ENCODE data around the gene GADD45GIP1.

Gene GADD45GIP1

GRCh38 chr19:12994701-12995595 lies 37.9 kb upstream of the GADD45GIP1 start, which contains the start of gene NFIX:
NFIX (plus strand) TSS chr19:12995475; CDS start chr19:12995838, 363 bp downstream.
- H3K27ac Mint-ChIP-seq, result peak within 1 kb of the TSS; percentile 65
- peaks cover 14% of the 10 kb centered on the region for H3K27me3 Mint-ChIP-seq
- no peaks in the 10 kb centered on the region for H3K9me3 Mint-ChIP-seq
- no peaks in the 10 kb centered on the region for H3K36me3 Mint-ChIP-seq
- peaks cover 11% of the 10 kb centered on the region for H3K4me1 Mint-ChIP-seq
- ATAC-seq, result peak; percentile 40
- peak within 1 kb of the TSS; percentile 83 for H3K4me3 Mint-ChIP-seq

- Mint-ChIP-seq H3K36me3 (no peaks in the 10 kb centered on the region), H3K9me3 (no peaks in the 10 kb centered on the region), H3K27me3 (peaks cover 14% of the 10 kb centered on the region), H3K4me3 (no peak overlapping the region), H3K4me1 (peaks cover 11% of the 10 kb centered on the region), H3K27ac (no peak overlapping the region)
- no peak for ATAC-seq
Measured at GRCh38 chr19:12993562-12993961, 36.5 kb upstream of the GADD45GIP1 start.

DNA sequence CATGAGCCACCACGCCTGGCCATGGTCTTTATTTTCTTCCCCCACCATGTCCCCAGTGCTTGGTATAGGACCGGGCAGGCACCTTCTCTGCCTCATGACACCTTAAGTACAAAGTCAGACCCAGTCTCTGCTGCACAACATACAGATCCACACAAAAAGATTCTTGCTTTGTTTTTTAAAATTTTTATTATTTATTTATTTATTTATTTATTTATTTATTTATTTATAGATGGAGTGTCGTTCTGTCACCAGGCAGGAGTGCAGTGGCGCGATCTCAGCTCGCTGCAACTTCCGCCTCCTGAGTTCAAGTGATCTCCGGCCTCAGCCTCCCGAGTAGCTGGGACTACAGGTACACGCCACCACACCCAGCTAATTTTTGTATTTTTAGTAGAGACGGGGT lies 35.7 kb upstream of the GADD45GIP1 start:
- Mint-ChIP-seq H3K9me3 (no peaks in the 10 kb centered on the region), H3K27ac (no peak overlapping the region), H3K4me3 (no peak overlapping the region), H3K36me3 (no peaks in the 10 kb centered on the region), H3K27me3 (peaks cover 6% of the 10 kb centered on the region), H3K4me1 (peaks cover 11% of the 10 kb centered on the region)
- no peak for ATAC-seq

GRCh38 chr19:12991296-12991695 lies 34.3 kb upstream of the GADD45GIP1 start:
- no peak overlapping the region for H3K27ac Mint-ChIP-seq
- no peak for ATAC-seq
- no peak overlapping the region for H3K4me3 Mint-ChIP-seq
- no peaks in the 10 kb centered on the region for H3K36me3 Mint-ChIP-seq
- H3K9me3 Mint-ChIP-seq, result no peaks in the 10 kb centered on the region
- no peaks in the 10 kb centered on the region for H3K27me3 Mint-ChIP-seq
- H3K4me1 Mint-ChIP-seq, result peaks cover 11% of the 10 kb centered on the region

GRCh38 chr19:12990853-12991252 lies 33.8 kb upstream of the GADD45GIP1 start:
- Mint-ChIP-seq H3K36me3 (no peaks in the 10 kb centered on the region), H3K4me1 (peaks cover 7% of the 10 kb centered on the region), H3K27ac (no peak overlapping the region), H3K4me3 (no peak overlapping the region), H3K9me3 (no peaks in the 10 kb centered on the region), H3K27me3 (no peaks in the 10 kb centered on the region)
- no peak for ATAC-seq

DNA sequence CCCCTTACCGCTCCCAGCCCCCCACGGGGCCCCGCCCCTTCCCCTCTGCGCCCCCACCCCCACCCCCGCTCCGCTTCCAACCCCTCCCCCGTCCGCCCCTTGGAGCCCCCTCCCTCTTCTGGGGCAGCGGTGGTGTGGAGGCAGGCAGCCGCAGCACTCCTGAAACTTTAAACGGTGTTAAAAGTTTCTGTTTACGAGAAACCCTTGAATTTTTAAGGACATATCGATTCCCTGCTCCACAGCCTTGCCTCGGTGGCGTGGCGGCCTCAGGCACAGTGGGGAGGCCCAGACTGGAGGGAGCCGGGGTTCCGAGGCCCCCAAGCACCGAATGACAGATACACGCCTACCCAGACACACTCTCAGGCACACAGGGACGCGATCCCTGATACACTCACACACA lies 33.4 kb upstream of the GADD45GIP1 start:
- Mint-ChIP-seq H3K27ac (no peak overlapping the region), H3K4me3 (no peak overlapping the region), H3K9me3 (no peaks in the 10 kb centered on the region), H3K36me3 (no peaks in the 10 kb centered on the region), H3K4me1 (peaks cover 6% of the 10 kb centered on the region), H3K27me3 (no peaks in the 10 kb centered on the region)
- no peak for ATAC-seq

GRCh38 chr19:12987781-12988180 lies 30.8 kb upstream of the GADD45GIP1 start:
- ATAC-seq, result no peak
- no peaks in the 10 kb centered on the region for H3K4me1 Mint-ChIP-seq
- no peak overlapping the region for H3K27ac Mint-ChIP-seq
- H3K27me3 Mint-ChIP-seq, result no peaks in the 10 kb centered on the region
- H3K36me3 Mint-ChIP-seq, result no peaks in the 10 kb centered on the region
- no peak overlapping the region for H3K4me3 Mint-ChIP-seq
- no peaks in the 10 kb centered on the region for H3K9me3 Mint-ChIP-seq

DNA sequence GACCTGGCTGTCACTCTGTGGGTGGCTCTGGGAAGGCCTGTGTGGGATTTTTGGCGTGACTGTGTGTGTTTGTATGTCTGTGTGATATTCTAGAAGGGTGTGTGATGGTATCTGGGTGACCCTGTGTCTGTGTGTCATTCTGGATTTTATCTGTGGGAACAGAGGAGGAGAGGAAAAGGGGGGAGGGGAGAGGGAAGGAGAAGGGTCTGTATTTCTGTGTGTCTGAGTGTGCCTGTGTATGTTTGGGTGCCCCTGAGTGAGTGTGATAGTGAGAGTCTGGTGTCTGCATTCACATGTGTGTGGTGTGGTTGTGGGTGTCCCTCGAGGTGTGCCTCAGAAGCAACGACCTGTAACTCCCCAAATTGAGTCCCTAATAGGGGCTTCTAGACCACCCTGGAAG lies 30.2 kb upstream of the GADD45GIP1 start:
- Mint-ChIP-seq H3K4me1 (no peaks in the 10 kb centered on the region), H3K4me3 (no peak overlapping the region), H3K9me3 (no peaks in the 10 kb centered on the region), H3K36me3 (no peaks in the 10 kb centered on the region), H3K27me3 (no peaks in the 10 kb centered on the region), H3K27ac (no peak overlapping the region)
- no peak for ATAC-seq

GRCh38 chr19:12986726-12987125 lies 29.7 kb upstream of the GADD45GIP1 start:
- H3K27me3 Mint-ChIP-seq, result no peaks in the 10 kb centered on the region
- H3K4me3 Mint-ChIP-seq, result no peak overlapping the region
- no peaks in the 10 kb centered on the region for H3K4me1 Mint-ChIP-seq
- no peak overlapping the region for H3K27ac Mint-ChIP-seq
- ATAC-seq, result no peak
- no peaks in the 10 kb centered on the region for H3K9me3 Mint-ChIP-seq
- no peaks in the 10 kb centered on the region for H3K36me3 Mint-ChIP-seq

DNA sequence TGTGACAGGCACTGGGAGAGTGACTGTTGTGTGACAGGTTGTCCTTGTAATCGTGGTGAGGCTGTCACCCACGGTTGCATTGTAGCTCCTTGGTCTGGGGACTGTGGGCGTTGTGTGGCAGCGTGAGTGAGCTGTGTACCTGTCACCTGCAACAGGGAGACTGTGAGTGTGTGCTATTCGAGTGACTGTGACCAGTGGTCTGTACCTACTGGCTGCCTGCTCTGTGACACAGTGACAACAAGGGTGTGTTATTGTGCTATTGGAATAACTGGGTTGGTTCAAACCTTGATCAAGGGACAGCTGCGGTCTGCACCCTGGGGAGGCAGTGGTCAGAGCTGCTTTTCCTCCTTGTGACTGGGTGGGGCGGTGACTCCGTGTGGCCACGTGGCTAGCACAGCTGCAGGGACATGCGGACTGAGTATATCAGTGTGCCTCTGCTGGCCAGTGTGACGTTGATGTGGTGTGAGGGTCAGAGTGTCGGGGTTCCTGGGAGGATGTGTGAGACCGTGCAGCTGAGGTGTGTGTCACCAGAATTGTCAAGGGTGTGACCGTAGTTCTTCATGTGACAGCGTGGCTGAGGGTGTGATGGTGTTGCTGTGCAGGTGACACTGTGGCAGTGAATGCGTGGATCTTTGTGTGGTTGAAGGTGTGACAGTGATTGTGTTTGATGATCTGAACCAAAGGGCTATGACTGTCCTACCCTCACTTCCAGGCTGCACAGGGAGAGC lies 28.2 kb upstream of the GADD45GIP1 start:
- Mint-ChIP-seq H3K36me3 (no peaks in the 10 kb centered on the region), H3K4me3 (no peak overlapping the region)
- ATAC-seq, result peak; percentile 78

DNA sequence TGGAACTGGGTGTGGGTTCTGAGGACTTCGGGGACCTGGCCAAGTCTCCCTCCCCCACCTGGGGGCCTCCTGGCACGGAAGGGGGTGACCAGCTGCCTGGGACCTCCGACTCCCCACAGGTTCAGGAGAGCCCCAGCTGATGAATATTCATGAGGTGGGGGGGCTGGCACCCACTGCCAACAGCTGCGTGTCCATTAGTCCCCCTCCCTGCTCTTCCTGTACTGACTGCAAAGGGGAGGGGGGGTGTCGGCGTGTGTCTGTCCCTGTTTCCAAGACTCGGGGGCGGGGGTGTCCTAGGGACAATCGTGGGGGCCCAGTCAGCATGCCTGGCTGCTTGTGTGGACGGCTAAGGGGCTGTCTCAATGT lies 27.6 kb upstream of the GADD45GIP1 start:
- Mint-ChIP-seq H3K4me1 (peaks cover 7% of the 10 kb centered on the region), H3K27ac (no peak overlapping the region), H3K9me3 (no peaks in the 10 kb centered on the region), H3K36me3 (no peaks in the 10 kb centered on the region), H3K4me3 (no peak overlapping the region), H3K27me3 (no peaks in the 10 kb centered on the region)
- no peak for ATAC-seq

More for the DNA sequence above, 28.2 kb upstream of the GADD45GIP1 start:
- Mint-ChIP-seq H3K27me3 (no peaks in the 10 kb centered on the region), H3K9me3 (no peaks in the 10 kb centered on the region), H3K27ac (no peak overlapping the region), H3K4me1 (peaks cover 2% of the 10 kb centered on the region)

- H3K4me1 Mint-ChIP-seq, result peaks cover 7% of the 10 kb centered on the region
- no peaks in the 10 kb centered on the region for H3K36me3 Mint-ChIP-seq
- ATAC-seq, result no peak
- no peak overlapping the region for H3K27ac Mint-ChIP-seq
- H3K4me3 Mint-ChIP-seq, result no peak overlapping the region
- no peaks in the 10 kb centered on the region for H3K9me3 Mint-ChIP-seq
- no peaks in the 10 kb centered on the region for H3K27me3 Mint-ChIP-seq
Measured at GRCh38 chr19:12984143-12984627, 27.2 kb upstream of the GADD45GIP1 start.

GRCh38 chr19:12983542-12984142 lies 26.6 kb upstream of the GADD45GIP1 start:
- H3K27me3 Mint-ChIP-seq, result no peaks in the 10 kb centered on the region
- H3K4me1 Mint-ChIP-seq, result peaks cover 7% of the 10 kb centered on the region
- H3K27ac Mint-ChIP-seq, result no peak overlapping the region
- H3K4me3 Mint-ChIP-seq, result no peak overlapping the region
- ATAC-seq, result peak; percentile 79
- no peaks in the 10 kb centered on the region for H3K9me3 Mint-ChIP-seq
- H3K36me3 Mint-ChIP-seq, result no peaks in the 10 kb centered on the region

DNA sequence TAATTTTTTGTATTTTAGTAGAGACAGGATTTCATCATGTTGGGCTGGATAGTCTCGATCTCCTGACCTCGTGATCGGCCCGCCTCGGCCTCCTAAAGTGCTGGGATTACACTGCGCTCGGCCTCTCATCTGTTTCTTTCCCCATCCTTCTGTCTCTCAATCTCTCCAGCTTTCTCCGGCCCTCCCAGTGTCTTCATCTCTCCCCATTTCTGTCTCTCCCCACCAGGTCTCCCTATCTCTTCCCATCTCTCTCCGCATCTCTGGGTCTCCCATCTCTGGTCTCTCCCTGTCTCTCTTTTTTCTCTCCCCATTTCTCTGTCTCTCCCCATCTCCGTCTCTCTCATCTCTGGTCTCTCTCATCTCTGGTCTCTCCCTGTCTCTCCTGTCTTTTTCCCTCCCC lies 26.1 kb upstream of the GADD45GIP1 start:
- no peaks in the 10 kb centered on the region for H3K9me3 Mint-ChIP-seq
- no peak for ATAC-seq
- H3K36me3 Mint-ChIP-seq, result no peaks in the 10 kb centered on the region
- H3K4me1 Mint-ChIP-seq, result peaks cover 9% of the 10 kb centered on the region
- H3K27me3 Mint-ChIP-seq, result peaks cover 3% of the 10 kb centered on the region
- H3K27ac Mint-ChIP-seq, result no peak overlapping the region
- no peak overlapping the region for H3K4me3 Mint-ChIP-seq

DNA sequence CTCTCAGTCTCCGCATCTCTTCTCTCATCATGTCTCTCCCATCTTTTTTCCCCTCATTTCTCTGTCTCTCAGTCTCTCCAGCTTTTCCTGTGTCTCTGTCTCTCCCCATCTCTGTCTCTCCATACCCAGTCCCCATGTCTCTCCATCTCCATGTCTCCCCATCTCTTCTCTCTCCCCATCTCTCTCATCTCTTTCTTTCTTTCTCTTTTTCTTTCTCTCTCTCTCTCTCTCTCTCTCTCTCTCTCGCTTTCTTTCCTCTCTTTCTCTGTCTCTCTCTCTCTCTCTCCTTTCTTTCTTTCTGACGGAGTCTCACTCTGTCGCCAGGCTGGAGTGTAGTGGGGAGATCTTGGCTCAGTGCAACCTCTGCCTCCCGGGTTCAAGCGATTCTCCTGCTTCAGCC lies 25.6 kb upstream of the GADD45GIP1 start:
- ATAC-seq, result no peak
- no peak overlapping the region for H3K27ac Mint-ChIP-seq
- H3K27me3 Mint-ChIP-seq, result peaks cover 7% of the 10 kb centered on the region
- H3K4me3 Mint-ChIP-seq, result no peak overlapping the region
- H3K36me3 Mint-ChIP-seq, result no peaks in the 10 kb centered on the region
- H3K4me1 Mint-ChIP-seq, result peaks cover 13% of the 10 kb centered on the region
- H3K9me3 Mint-ChIP-seq, result no peaks in the 10 kb centered on the region

All from stimulated activated memory B cell treated with anti-CD40 and anti-IgM and Interleukin-4, amounts not matched to agents 10 μg/mL and 1 μg/mL and 100 μg/mL, for 72 hours (primary cell).